D721Med (cell line): ENCODE measurements around the gene CCDC24.

ENCODE experiments used
- DNase-seq: peaks from one replicate; pipeline ENCODE4 v3.0.0; 2011; ENCODE audit warnings: low spot score; ENCODE audit not compliant: insufficient read length
- FAIRE-seq: peaks from 2 replicates; lab custom pipeline; 2011; peaks lifted over from hg19 to GRCh38; lab: Jason Lieb, UNC
- TF ChIP-seq, protein P1 (sequence below): IDR thresholded peaks from 2 replicates; pipeline ENCODE4 v1.5.1; 2012; ENCODE audit warnings: mild to moderate bottlenecking, control low read depth; ENCODE audit not compliant: insufficient read depth; ENCODE audit errors: missing control alignments

The CCDC24 gene

GRCh38 chr1:43986712-43987111 lies 4.7 kb upstream of the CCDC24 start:
- TF ChIP-seq, protein P1, sequence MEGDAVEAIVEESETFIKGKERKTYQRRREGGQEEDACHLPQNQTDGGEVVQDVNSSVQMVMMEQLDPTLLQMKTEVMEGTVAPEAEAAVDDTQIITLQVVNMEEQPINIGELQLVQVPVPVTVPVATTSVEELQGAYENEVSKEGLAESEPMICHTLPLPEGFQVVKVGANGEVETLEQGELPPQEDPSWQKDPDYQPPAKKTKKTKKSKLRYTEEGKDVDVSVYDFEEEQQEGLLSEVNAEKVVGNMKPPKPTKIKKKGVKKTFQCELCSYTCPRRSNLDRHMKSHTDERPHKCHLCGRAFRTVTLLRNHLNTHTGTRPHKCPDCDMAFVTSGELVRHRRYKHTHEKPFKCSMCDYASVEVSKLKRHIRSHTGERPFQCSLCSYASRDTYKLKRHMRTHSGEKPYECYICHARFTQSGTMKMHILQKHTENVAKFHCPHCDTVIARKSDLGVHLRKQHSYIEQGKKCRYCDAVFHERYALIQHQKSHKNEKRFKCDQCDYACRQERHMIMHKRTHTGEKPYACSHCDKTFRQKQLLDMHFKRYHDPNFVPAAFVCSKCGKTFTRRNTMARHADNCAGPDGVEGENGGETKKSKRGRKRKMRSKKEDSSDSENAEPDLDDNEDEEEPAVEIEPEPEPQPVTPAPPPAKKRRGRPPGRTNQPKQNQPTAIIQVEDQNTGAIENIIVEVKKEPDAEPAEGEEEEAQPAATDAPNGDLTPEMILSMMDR, result no peak
- FAIRE-seq, result no peak
- DNase-seq, result no peak

DNA sequence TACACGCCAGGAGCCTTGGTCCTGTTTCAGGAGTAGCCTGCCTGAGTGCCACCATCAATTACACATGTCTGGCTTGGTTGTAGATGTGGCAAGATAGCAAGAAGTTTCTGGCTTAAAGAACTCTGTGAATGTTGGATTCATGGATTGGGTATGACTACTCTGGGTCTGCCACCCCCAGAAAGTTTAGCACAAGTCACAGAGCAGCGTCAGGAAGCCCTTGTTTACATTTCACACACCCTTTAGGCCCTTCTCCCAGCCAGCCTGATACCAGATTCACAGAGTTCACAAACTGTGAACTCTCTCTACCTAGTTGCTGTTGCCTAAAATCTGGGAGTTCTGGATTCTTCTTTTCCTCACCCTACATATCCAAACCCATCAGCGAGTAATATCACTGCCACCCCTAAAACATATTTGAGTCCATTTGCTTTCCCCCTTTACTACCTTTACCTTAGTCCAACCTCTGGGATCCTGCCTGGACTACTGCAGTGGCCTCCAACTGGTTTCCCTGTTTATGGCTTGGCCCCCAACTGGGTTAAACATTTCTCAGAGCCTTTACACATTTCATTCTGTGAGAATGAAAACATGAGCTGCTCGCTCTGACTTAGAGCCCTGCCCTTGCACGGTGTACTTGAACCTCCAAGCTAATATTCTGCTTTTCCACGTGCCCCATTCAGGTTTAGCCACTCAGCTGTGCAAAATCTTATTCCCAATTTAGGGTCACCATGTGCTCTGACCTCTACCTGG lies 4.1 kb upstream of the CCDC24 start:
- TF ChIP-seq, protein P1, result no peak
- FAIRE-seq, result no peak
- DNase-seq, result no peak

DNA sequence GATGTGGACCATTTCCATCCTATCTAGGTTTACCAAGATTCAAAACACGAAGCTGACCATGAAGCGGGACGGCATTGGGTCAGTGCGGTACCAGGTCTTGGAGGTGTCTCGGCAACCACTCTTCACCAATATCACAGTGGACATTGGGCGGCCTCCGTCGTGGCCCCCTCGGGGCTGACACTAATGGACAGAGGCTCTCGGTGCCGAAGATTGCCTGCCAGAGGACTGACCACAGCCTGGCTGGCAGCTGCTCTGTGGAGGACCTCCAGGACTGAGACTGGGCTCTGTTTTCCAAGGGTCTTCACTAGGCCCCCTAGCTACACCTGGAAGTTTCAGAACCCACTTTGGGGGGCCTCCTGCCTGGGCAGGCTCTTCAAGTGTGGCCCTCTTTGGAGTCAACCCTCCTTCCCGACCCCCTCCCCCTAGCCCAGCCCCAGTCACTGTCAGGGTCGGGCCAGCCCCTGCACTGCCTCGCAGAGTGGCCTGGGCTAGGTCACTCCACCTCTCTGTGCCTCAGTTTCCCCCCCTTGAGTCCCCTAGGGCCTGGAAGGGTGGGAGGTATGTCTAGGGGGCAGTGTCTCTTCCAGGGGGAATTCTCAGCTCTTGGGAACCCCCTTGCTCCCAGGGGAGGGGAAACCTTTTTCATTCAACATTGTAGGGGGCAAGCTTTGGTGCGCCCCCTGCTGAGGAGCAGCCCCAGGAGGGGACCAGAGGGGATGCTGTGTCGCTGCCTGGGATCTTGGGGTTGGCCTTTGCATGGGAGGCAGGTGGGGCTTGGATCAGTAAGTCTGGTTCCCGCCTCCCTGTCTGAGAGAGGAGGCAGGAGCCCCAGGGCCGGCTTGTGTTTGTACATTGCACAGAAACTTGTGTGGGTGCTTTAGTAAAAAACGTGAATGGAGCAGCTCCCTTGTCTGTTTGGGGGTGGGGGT lies 864 bp upstream of the CCDC24 start:
- TF ChIP-seq, protein P1, result no peak
- no peak for DNase-seq
- no peak for FAIRE-seq

GRCh38 chr1:43991200-43991475 lies 261 bp upstream of the CCDC24 start:
- FAIRE-seq (no peak), DNase-seq (no peak)
- TF ChIP-seq, protein P1, result no peak

DNA sequence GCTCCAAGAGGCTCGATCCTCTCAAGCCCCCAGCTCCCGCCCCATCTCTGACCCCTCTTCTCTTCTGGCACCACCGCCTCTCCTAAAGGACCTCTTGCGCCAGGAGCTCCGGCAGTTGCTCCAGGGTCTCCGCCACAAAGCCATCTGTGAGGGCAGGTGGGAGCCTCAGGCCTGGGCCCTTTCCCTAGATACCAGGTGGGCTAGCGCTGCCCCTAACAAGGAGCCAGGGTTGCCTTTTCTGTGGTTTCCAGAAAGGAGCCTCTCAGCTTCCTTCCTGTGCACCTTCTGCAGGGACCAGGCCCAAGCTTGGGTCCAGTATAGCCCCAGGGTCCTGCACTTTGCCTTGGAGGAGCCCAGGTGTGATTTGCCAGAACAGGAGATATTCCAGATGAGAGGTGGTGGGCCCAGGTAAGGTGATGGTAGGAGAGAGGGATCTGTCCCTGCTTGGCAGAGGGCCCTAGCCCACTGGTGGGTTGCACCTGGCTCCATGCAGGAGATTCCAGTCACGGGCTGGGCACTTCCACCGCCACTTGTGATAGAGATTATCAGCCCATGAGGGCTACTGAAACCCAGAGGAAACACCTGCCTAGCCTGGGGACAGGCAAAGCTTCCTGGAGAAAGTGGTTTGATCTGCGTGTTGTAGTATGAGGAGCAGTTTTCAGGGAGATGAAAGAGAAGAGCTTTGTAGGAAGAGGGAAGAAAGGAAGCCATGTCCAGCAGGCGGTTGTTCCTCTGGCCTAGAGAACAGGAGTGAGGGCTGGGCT lies 1.0 kb downstream of the CCDC24 start:
- TF ChIP-seq, protein P1, result no peak
- no peak for DNase-seq
- no peak for FAIRE-seq

DNA sequence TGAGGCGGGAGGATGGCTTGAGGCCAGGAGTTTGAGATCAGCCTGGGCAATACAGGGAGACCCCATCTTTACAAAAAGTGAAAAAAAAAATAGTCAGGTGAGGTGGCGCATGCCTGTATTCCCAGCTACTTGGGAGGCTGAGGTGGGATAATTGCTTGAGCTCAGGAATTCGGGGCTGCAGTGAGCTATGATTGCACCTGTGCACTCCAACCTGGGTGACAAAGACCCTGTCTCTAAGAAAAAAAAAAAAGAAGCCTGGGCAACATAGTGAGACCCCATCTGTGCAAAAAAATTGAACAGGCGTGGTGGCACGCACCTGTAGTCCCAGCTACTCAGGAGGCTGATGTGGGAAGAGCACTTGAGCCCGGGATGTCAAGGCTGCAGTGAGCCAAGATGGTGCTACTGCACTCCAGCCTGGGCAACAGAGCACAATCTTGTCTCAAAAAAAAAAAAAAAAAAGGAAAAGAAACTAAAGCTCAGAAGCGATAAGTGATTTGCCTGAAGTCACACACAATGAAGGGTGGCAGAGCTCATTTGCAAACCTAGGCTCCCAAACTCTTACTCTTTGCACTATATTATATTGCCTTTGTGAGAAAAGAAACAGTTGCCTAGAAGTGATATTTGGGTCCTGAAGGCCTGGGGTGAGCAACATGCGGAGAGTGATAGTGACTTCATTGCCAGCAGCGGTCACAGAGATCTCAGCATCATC lies 2.0 kb downstream of the CCDC24 start:
- DNase-seq (no peak), FAIRE-seq (no peak)
- TF ChIP-seq, protein P1, result no peak
